ENCODE data around the gene MACO1.

MACO1 gene

DNA sequence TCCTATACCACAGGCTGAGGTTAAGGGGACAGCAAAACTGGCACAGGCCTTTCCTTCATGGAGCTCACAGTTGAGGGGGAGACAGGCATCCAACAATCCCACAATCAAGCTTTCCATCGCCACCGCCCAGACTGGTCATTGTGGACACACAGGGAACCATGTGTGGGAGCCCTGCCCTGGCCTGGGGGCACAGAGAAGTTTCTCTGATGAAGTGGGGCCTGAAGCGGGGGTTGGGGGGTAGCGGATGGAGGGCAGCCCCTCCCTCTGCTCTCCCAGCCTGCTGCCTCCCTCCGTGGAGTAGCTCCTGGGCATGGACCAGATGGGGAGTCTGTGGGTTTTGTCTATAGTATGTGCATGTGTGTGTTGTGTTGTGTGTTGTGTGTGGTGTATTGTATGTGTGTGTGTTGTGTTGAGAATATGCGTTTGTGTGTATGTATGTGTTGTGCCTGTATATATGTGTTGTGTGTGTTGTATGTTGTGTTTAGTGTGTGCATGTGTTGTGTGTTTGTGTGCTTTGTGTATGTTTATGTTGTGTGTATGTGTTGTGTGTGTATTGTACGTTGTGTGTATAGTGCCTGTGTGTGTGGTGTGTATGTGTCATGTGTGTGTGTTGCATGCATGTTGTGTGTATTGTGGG is 98.3 kb downstream of the MACO1 start:
- TF ChIP-seq SIN3A (IDR thresholded peaks at IDR 0.05; ENCODE audit: borderline replicate concordance, insufficient read depth, low read length) (no peak), FOXP2 (optimal IDR thresholded peaks at IDR 0.05; ENCODE audit: borderline replicate concordance, extremely low read depth, extremely low read length, insufficient read depth) (no peak), TAF1 (IDR thresholded peaks at IDR 0.05; ENCODE audit: borderline replicate concordance, insufficient read depth, low read length) (no peak), POLR2AphosphoS5 (IDR thresholded peaks at IDR 0.05; ENCODE audit: low read depth, low read length) (no peak)
- TF ChIP-seq, protein P1, sequence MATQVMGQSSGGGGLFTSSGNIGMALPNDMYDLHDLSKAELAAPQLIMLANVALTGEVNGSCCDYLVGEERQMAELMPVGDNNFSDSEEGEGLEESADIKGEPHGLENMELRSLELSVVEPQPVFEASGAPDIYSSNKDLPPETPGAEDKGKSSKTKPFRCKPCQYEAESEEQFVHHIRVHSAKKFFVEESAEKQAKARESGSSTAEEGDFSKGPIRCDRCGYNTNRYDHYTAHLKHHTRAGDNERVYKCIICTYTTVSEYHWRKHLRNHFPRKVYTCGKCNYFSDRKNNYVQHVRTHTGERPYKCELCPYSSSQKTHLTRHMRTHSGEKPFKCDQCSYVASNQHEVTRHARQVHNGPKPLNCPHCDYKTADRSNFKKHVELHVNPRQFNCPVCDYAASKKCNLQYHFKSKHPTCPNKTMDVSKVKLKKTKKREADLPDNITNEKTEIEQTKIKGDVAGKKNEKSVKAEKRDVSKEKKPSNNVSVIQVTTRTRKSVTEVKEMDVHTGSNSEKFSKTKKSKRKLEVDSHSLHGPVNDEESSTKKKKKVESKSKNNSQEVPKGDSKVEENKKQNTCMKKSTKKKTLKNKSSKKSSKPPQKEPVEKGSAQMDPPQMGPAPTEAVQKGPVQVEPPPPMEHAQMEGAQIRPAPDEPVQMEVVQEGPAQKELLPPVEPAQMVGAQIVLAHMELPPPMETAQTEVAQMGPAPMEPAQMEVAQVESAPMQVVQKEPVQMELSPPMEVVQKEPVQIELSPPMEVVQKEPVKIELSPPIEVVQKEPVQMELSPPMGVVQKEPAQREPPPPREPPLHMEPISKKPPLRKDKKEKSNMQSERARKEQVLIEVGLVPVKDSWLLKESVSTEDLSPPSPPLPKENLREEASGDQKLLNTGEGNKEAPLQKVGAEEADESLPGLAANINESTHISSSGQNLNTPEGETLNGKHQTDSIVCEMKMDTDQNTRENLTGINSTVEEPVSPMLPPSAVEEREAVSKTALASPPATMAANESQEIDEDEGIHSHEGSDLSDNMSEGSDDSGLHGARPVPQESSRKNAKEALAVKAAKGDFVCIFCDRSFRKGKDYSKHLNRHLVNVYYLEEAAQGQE (IDR thresholded peaks at IDR 0.05; ENCODE audit: insufficient read depth in 1 of 2, low read depth in 2 of 2, low read length in 2 of 2) = no peak

DNA sequence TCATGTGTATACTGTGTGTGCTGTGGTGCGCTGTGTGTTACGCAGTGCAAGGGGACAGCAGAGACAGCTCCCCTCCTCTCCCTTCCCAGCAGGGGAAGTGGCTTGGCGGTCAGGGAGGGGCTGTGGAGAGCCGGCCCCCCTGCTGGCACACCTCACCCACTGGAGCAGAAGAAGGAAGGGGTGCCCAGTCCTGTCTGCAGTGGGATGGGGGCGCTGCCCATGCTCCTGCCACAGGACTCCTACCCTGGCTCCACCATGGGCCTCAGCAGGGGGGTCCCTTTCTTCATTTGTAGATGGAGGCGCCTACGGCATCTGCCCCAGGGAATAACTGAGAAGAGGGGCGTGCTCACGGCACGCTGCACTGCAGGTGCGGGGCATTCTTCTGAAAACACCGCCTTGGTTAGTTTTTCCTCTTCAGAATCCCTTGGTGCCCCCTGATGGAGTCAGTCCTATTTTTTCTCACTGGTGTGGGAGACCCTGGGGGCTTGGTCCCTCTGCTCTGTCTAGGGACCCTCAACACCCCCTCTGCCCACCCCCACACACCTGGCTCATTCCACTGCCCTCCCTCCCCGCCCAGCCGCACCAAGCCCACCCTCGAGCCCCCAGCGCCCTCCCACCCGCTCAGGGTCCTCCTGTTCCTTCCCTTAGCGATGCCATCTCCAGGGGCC is 99.0 kb downstream of the MACO1 start:
- TF ChIP-seq, protein P1 (IDR thresholded peaks at IDR 0.05; ENCODE audit: insufficient read depth in 1 of 2, low read depth in 2 of 2, low read length in 2 of 2) = no peak
- no peak for TF ChIP-seq POLR2AphosphoS5 (IDR thresholded peaks at IDR 0.05; ENCODE audit: low read depth, low read length)
- TF ChIP-seq FOXP2 (optimal IDR thresholded peaks at IDR 0.05; ENCODE audit: borderline replicate concordance, extremely low read depth, extremely low read length, insufficient read depth) = no peak
- TF ChIP-seq SIN3A (IDR thresholded peaks at IDR 0.05; ENCODE audit: borderline replicate concordance, insufficient read depth, low read length) = no peak
- no peak for TF ChIP-seq TAF1 (IDR thresholded peaks at IDR 0.05; ENCODE audit: borderline replicate concordance, insufficient read depth, low read length)

DNA sequence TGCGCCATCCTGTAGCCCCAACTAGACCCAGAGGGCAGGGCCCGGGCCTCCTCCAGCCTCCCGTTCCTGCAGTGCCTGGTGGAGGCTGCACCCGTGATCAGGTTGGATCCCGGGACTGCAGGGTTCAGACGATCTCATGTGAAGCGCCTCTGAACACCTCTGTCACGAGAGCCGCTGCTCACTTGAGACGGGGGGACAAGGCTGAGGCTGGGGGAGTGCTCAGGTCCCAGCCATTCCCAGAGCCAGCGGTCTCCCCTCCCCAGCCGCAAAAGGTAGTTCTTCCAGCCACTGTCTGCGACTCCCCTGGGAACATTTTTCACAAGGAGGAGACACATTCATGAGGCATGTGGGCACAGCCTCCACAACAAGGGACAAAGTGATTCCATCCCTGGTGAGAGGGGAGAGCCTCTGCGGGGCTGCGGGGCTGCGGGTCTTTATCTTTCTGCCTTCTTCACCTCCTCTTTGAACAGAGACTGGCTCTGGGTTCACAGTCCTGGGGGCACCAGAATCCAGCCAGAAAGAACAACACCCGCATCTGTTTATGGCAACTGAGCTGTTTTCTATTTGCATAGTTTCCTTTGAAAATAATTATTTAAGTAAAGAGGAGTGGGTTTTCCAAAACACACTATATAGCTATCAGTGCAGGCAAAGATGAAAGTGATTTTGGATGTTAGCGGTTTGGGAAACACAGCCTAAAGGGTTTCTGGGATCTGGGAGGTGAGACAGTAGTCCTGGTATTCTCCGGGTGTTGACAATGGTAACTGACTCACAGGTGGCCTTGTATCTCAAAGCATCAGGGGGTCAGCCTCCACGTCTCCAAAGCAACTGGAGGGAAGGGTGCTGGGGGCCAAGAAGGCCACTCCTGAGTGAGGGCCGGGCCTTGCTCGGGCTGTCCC is 99.7 kb downstream of the MACO1 start:
- TF ChIP-seq TAF1 (IDR thresholded peaks at IDR 0.05; ENCODE audit: borderline replicate concordance, insufficient read depth, low read length) = no peak
- TF ChIP-seq SIN3A (IDR thresholded peaks at IDR 0.05; ENCODE audit: borderline replicate concordance, insufficient read depth, low read length) = no peak
- no peak for TF ChIP-seq POLR2AphosphoS5 (IDR thresholded peaks at IDR 0.05; ENCODE audit: low read depth, low read length)
- TF ChIP-seq, protein P1 (IDR thresholded peaks at IDR 0.05; ENCODE audit: insufficient read depth in 1 of 2, low read depth in 2 of 2, low read length in 2 of 2) = no peak
- no peak for TF ChIP-seq FOXP2 (optimal IDR thresholded peaks at IDR 0.05; ENCODE audit: borderline replicate concordance, extremely low read depth, extremely low read length, insufficient read depth)

DNA sequence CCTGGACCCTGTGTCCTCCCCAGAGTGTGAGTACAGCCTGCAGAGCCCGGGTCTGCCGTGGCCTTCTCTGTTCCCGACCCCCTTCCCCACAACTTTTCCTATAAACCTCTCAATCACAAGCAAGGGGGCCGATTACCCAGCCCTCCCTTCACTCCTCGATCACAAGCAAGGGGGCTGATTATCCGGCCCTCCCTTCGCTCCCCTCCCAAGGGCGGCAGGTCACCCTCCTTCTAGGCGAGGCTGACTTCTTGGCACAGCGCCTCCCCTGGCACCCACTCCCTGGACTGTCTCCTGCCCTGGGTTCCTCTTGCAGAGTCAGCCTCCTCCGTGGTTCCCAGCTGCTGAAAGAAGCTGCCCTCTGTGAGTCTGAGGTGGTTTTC is 100.4 kb downstream of the MACO1 start:
- TF ChIP-seq TAF1 (IDR thresholded peaks at IDR 0.05; ENCODE audit: borderline replicate concordance, insufficient read depth, low read length) (no peak), FOXP2 (optimal IDR thresholded peaks at IDR 0.05; ENCODE audit: borderline replicate concordance, extremely low read depth, extremely low read length, insufficient read depth) (no peak), POLR2AphosphoS5 (IDR thresholded peaks at IDR 0.05; ENCODE audit: low read depth, low read length) (no peak), SIN3A (IDR thresholded peaks at IDR 0.05; ENCODE audit: borderline replicate concordance, insufficient read depth, low read length) (no peak)
- TF ChIP-seq, protein P1 (IDR thresholded peaks at IDR 0.05; ENCODE audit: insufficient read depth in 1 of 2, low read depth in 2 of 2, low read length in 2 of 2) = no peak

Data from PFSK-1 (cell line).